GM12872 (cell line): Measurements from ENCODE around the gene SEPTIN7.

Experiments used
- CTCF ChIP-seq: IDR thresholded peaks from 3 replicates; pipeline ENCODE4 v1.5.1; 2011; ENCODE audit warnings: low read depth, mild to moderate bottlenecking, low read length, moderate library complexity; ENCODE audit not compliant: insufficient read depth

The SEPTIN7 gene

GRCh38 chr7:35800718-35801391, at the start of gene SEPTIN7:
Gene SEPTIN7, plus strand, starts transcription at chr7:35801057. Its CDS starts 153 bp downstream, at chr7:35801210.
- TF ChIP-seq CTCF, result no peak

- no peak for TF ChIP-seq CTCF
Measured at GRCh38 chr7:35752742-35753141, 48.1 kb upstream of the SEPTIN7 start.

GRCh38 chr7:35753761-35754603, 46.9 kb upstream of the SEPTIN7 start:
- TF ChIP-seq CTCF, result no peak

GRCh38 chr7:35754741-35755140, 46.1 kb upstream of the SEPTIN7 start:
- TF ChIP-seq CTCF, result no peak

- no peak for TF ChIP-seq CTCF
Measured at GRCh38 chr7:35755711-35756110, 45.1 kb upstream of the SEPTIN7 start.

- no peak for TF ChIP-seq CTCF
Measured at GRCh38 chr7:35757574-35757973, 43.3 kb upstream of the SEPTIN7 start.

GRCh38 chr7:35758421-35758820, 42.4 kb upstream of the SEPTIN7 start:
- 0 out of 3 replicates have a peak, but pooled peaks have one; percentile 7 for TF ChIP-seq CTCF
